LNCAP (cell line): Measurements from ENCODE around the gene DZIP1L.

Source experiments
- TF ChIP-seq, protein P1 (sequence below): fragments of 450-650 bp; IDR thresholded peaks from 2 replicates; pipeline ENCODE4 v1.5.1; 2017; ENCODE audit warnings: mild to moderate bottlenecking

The DZIP1L gene

GRCh38 chr3:138036572-138036971, 78.8 kb downstream of the DZIP1L start:
- TF ChIP-seq, protein P1, sequence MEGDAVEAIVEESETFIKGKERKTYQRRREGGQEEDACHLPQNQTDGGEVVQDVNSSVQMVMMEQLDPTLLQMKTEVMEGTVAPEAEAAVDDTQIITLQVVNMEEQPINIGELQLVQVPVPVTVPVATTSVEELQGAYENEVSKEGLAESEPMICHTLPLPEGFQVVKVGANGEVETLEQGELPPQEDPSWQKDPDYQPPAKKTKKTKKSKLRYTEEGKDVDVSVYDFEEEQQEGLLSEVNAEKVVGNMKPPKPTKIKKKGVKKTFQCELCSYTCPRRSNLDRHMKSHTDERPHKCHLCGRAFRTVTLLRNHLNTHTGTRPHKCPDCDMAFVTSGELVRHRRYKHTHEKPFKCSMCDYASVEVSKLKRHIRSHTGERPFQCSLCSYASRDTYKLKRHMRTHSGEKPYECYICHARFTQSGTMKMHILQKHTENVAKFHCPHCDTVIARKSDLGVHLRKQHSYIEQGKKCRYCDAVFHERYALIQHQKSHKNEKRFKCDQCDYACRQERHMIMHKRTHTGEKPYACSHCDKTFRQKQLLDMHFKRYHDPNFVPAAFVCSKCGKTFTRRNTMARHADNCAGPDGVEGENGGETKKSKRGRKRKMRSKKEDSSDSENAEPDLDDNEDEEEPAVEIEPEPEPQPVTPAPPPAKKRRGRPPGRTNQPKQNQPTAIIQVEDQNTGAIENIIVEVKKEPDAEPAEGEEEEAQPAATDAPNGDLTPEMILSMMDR, result no peak

- TF ChIP-seq, protein P1, result no peak
These were observed 80.5 kb downstream of the DZIP1L start for GRCh38 chr3:138034918-138035317.

DNA sequence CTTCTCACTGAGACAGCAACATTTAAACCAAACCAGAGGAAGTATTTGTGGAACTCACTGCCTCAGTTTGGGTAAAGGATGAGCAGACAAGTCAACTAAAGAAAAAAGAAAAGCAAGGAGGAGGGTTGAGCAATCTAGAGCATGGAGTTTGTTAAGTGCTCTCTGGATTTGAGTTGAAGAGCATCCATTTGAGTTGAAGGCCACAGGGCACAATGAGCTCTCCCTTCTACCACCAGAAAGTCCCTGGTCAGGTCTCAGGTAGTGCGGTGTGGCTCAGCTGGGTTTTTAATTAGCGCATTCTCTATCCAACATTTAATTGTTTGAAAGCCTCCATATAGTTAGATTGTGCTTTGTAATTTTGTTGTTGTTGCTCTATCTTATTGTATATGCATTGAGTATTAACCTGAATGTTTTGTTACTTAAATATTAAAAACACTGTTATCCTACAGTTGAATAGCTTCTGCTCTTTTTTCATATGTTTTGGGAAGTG, 82.2 kb downstream of the DZIP1L start:
- TF ChIP-seq, protein P1, result no peak

DNA sequence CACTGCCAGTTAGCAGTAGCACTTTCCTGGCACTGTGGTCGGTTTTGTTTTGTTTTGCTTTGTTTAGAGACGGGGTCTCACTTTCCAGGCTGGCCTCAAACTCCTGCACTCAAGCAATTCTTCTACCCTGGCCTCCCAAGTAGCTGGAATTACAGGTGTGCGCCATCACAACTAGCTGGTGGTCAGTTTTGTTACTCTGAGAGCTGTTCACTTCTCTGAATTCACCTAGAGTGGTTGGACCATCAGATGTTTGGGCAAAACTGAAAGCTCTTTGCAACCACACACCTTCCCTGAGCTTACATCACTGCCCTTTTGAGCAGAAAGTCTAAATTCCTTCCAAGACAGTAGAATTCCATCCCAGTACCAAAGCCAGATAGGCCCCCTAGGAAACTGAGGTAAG, 82.8 kb downstream of the DZIP1L start:
- TF ChIP-seq, protein P1, result no peak

GRCh38 chr3:138031536-138031935, 83.9 kb downstream of the DZIP1L start:
- TF ChIP-seq, protein P1, result no peak

GRCh38 chr3:138030734-138031280, 84.6 kb downstream of the DZIP1L start:
- TF ChIP-seq, protein P1, result no peak

- TF ChIP-seq, protein P1, result no peak
These were observed 87.6 kb downstream of the DZIP1L start for GRCh38 chr3:138027821-138028220.

DNA sequence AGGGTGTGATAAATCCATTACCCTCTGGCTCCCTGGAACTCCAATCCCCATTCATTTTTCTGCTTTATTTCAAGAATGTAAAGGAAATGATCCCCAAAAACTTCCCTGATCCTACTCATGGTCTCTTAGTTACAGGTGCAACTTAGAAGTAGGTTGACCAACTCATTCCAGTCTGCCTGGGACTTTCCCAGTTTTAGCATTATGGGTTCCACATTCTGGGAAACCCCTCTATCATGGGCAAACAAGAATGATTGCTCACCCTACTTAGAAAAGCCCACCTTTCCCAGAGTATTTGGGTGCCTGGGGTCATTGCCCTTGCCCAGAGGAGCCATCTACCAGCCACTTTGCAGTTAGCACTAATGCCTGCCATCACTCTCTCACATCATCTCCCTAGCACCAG, 89.9 kb downstream of the DZIP1L start:
- TF ChIP-seq, protein P1, result no peak
